Measurements from ENCODE around the gene CACNA2D2.

Gene CACNA2D2

GRCh38 chr3:50327943-50328691, 175.3 kb downstream of the CACNA2D2 start, which contains the start of gene TUSC2:
TUSC2 (minus strand) TSS chr3:50328223; CDS start chr3:50328099, 124 bp downstream.
- H3K4me3 ChIP-seq (ENCODE audit: low read length) = peak within 1 kb of the TSS; percentile 80
- TF ChIP-seq CTCF (conservative IDR thresholded peaks at IDR 0.05; ENCODE audit: low read length) = no peak
- DNase-seq (ENCODE audit: low read depth) = peak; percentile 94

GRCh38 chr3:50327129-50327528, 176.3 kb downstream of the CACNA2D2 start:
- no peak for TF ChIP-seq CTCF (conservative IDR thresholded peaks at IDR 0.05; ENCODE audit: low read length)
- no peak for DNase-seq (ENCODE audit: low read depth)
- H3K4me3 ChIP-seq (ENCODE audit: low read length) = peak overlapping the region; percentile 80

GRCh38 chr3:50326182-50326541, 177.3 kb downstream of the CACNA2D2 start:
- TF ChIP-seq CTCF (conservative IDR thresholded peaks at IDR 0.05; ENCODE audit: low read length) = no peak
- no peak for DNase-seq (ENCODE audit: low read depth)
- no peak overlapping the region for H3K4me3 ChIP-seq (ENCODE audit: low read length)

- DNase-seq (ENCODE audit: low read depth) = no peak
- H3K4me3 ChIP-seq (ENCODE audit: low read length) = no peak overlapping the region
- no peak for TF ChIP-seq CTCF (conservative IDR thresholded peaks at IDR 0.05; ENCODE audit: low read length)
Observed at GRCh38 chr3:50325497-50326181, 177.8 kb downstream of the CACNA2D2 start.

- H3K4me3 ChIP-seq (ENCODE audit: low read length) = no peak overlapping the region
- DNase-seq (ENCODE audit: low read depth) = no peak
- TF ChIP-seq CTCF (conservative IDR thresholded peaks at IDR 0.05; ENCODE audit: low read length) = no peak
Observed at GRCh38 chr3:50325113-50325480, 178.3 kb downstream of the CACNA2D2 start.

GRCh38 chr3:50324351-50325112, 178.9 kb downstream of the CACNA2D2 start:
- no peak overlapping the region for H3K4me3 ChIP-seq (ENCODE audit: low read length)
- peak; percentile 55 for DNase-seq (ENCODE audit: low read depth)
- TF ChIP-seq CTCF (conservative IDR thresholded peaks at IDR 0.05; ENCODE audit: low read length) = peak; percentile 82

Data from AG10803 (cell line).